ENCODE measurements around the gene RNF130.

- TF ChIP-seq CTCF (conservative IDR thresholded peaks at IDR 0.05 in 1 of 2, IDR thresholded peaks at IDR 0.05 in 1 of 2; ENCODE audit: extremely low read depth in 1 of 2, insufficient read depth in 1 of 2, low read depth in 1 of 2, low read length in 2 of 2), result no peak
- no peak for TF ChIP-seq EZH2 (IDR thresholded peaks at IDR 0.05; ENCODE audit: borderline replicate concordance, low read length)
Measured at GRCh38 chr5:180010636-180011035, 60.9 kb downstream of the RNF130 start.

Data from mammary epithelial cell (primary cell).